ENCODE results near the gene DYNC1I1. TPM values are rescaled to one million over a fixed set of nuclear protein-coding genes. Genes with fewer than 3 reads are reported as not detected.

The DYNC1I1 gene
- total and polyA plus RNA-seq, 4 donors = 0.28 to 0.67 (median 0.39) TPM

DNA sequence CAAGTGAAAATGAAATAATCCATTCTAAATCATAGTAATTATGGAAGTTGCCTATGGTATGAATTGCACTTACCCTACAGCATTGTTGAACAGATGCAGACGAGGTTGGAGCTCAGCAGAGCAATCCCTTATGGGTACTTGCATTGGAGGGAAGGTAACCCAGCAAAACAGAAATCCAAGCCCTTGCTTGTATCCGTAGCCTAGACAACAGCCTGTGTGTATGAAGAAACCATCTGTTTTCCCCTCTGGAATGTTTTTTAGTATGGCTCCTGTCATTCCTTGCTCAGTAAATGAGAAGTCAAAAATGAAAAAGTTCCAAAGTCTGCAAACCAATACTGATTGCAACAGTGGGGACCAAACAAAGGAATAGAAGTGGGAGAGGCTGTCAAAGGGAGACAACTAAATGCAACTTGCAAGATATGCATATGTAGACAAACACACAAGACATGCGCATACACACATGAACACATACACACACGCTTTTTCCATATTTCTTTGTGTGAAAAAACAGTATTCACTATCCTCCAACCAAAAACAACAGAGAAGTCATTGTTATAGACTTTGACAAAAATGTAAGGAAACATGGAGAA is 260.8 kb downstream of the DYNC1I1 start (continued):
- TF ChIP-seq, protein P1, sequence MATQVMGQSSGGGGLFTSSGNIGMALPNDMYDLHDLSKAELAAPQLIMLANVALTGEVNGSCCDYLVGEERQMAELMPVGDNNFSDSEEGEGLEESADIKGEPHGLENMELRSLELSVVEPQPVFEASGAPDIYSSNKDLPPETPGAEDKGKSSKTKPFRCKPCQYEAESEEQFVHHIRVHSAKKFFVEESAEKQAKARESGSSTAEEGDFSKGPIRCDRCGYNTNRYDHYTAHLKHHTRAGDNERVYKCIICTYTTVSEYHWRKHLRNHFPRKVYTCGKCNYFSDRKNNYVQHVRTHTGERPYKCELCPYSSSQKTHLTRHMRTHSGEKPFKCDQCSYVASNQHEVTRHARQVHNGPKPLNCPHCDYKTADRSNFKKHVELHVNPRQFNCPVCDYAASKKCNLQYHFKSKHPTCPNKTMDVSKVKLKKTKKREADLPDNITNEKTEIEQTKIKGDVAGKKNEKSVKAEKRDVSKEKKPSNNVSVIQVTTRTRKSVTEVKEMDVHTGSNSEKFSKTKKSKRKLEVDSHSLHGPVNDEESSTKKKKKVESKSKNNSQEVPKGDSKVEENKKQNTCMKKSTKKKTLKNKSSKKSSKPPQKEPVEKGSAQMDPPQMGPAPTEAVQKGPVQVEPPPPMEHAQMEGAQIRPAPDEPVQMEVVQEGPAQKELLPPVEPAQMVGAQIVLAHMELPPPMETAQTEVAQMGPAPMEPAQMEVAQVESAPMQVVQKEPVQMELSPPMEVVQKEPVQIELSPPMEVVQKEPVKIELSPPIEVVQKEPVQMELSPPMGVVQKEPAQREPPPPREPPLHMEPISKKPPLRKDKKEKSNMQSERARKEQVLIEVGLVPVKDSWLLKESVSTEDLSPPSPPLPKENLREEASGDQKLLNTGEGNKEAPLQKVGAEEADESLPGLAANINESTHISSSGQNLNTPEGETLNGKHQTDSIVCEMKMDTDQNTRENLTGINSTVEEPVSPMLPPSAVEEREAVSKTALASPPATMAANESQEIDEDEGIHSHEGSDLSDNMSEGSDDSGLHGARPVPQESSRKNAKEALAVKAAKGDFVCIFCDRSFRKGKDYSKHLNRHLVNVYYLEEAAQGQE (IDR thresholded peaks at IDR 0.05) = no peak
- no peak for TF ChIP-seq NR2F2 (IDR thresholded peaks at IDR 0.05)
- TF ChIP-seq JUND (IDR thresholded peaks at IDR 0.05) = no peak
- no peak for TF ChIP-seq TAF1 (conservative IDR thresholded peaks at IDR 0.05)
- no peak for TF ChIP-seq HNF4A (conservative IDR thresholded peaks at IDR 0.05)
- TF ChIP-seq RAD21 (IDR thresholded peaks at IDR 0.05) = no peak
- no peak for TF ChIP-seq FOXA2 (IDR thresholded peaks at IDR 0.05)
- TF ChIP-seq FOXA1 (IDR thresholded peaks at IDR 0.05) = no peak

DNA sequence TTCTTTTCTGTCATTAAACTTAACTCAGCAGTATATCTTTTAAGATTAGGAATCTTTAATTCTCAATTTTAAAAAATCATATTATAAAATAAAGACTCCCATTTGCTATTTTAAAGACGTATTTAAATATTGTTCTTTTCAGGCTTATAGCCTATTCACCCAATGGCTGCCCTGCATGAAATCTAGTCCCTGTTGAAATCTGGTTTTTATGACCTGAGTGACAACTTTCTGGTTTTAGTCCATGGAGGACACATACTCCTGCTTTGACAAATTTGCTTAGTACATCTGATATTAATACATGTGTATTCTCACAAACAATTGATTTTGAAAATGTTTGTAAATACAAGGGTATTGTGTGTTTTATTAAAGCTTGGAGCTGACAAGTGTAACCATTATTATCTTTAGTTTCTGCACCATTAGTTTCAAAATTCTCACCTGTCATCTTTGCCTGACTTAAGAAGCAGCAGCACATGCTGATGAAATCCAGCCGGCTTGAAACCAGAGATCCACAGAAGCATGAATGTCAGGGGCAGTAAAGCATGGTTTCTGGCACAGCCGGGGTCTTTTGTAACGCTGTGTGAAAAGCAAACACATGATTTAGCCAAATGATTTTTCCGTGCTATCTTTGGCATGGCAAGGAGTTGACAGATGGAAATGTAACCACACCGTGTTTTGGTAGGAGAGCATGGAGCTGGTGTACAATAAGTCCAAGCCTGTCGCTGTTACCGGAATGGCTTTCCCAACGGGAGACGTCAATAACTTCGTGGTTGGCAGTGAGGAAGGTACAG is 262.8 kb downstream of the DYNC1I1 start:
- Histone ChIP-seq H3K27ac (ENCODE audit: low read depth in 1 of 2, low read length in 2 of 2) (no peak overlapping the region), H3K4me3 (ENCODE audit: low read depth in 1 of 3, low read length in 3 of 3) (no peak overlapping the region), H3K4me1 (ENCODE audit: control insufficient read depth in 4 of 4, insufficient read depth in 4 of 4, low read length in 3 of 4) (no peaks in the 10 kb centered on the region), H3K36me3 (ENCODE audit: control insufficient read depth in 4 of 4, insufficient read depth in 3 of 4, low read depth in 1 of 4, low read length in 3 of 4) (no peaks in the 10 kb centered on the region), H3K9me3 (ENCODE audit: control insufficient read depth in 4 of 4, low read length in 3 of 4) (no peaks in the 10 kb centered on the region), H3K27me3 (ENCODE audit: control insufficient read depth in 4 of 4, insufficient read depth in 4 of 4, low read length in 3 of 4) (peaks cover 0 to 2% (median 0%) of the 10 kb centered on the region in 4 donors), H3K9ac (ENCODE audit: low read depth in 1 of 2, low read length in 2 of 2) (no peak overlapping the region)
- DNase-seq (ENCODE audit: low spot score) = no peak
- WGBS = 75% methylated on average over 11 of the region's 11 CpGs
- TF ChIP-seq, protein P2, sequence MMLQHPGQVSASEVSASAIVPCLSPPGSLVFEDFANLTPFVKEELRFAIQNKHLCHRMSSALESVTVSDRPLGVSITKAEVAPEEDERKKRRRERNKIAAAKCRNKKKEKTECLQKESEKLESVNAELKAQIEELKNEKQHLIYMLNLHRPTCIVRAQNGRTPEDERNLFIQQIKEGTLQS (IDR thresholded peaks at IDR 0.05) = no peak
- no peak for TF ChIP-seq NR2F2 (IDR thresholded peaks at IDR 0.05)
- no peak for TF ChIP-seq HNF4A (conservative IDR thresholded peaks at IDR 0.05)
- no peak for TF ChIP-seq FOXA2 (IDR thresholded peaks at IDR 0.05)
- TF ChIP-seq, protein P3, sequence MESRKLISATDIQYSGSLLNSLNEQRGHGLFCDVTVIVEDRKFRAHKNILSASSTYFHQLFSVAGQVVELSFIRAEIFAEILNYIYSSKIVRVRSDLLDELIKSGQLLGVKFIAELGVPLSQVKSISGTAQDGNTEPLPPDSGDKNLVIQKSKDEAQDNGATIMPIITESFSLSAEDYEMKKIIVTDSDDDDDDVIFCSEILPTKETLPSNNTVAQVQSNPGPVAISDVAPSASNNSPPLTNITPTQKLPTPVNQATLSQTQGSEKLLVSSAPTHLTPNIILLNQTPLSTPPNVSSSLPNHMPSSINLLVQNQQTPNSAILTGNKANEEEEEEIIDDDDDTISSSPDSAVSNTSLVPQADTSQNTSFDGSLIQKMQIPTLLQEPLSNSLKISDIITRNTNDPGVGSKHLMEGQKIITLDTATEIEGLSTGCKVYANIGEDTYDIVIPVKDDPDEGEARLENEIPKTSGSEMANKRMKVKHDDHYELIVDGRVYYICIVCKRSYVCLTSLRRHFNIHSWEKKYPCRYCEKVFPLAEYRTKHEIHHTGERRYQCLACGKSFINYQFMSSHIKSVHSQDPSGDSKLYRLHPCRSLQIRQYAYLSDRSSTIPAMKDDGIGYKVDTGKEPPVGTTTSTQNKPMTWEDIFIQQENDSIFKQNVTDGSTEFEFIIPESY (IDR thresholded peaks at IDR 0.05) = no peak
- TF ChIP-seq SP1 (IDR thresholded peaks at IDR 0.05) = no peak

DNA sequence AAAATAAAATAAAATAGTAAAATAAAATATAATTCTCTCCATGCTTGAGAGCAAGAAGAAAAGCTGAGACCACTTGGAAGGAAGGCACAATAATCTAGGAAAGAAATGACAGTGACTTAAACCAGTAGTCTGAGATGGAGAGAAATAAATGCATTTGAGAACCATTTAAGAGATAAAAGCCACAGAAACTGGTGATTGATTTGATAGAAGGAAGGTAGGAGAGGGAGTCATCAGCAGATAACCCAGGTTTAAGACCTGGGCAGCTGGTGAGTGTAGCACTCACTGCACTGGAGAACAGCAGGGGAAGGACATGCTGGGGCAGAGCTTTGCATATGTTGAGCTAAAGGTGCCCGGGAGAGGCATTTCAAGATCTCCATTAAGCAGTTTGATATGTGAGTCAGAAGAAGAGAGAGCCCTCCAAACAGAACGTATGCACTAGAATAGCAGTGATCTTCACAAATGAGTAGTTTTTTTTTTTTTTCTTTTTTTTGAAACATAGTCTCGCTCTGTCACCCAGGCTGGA is 268.0 kb downstream of the DYNC1I1 start:
- Histone ChIP-seq H3K27me3 (ENCODE audit: control insufficient read depth in 4 of 4, insufficient read depth in 4 of 4, low read length in 3 of 4) (no peaks in the 10 kb centered on the region), H3K4me3 (ENCODE audit: low read depth in 1 of 3, low read length in 3 of 3) (no peak overlapping the region), H3K27ac (ENCODE audit: low read depth in 1 of 2, low read length in 2 of 2) (no peak overlapping the region), H3K4me1 (ENCODE audit: control insufficient read depth in 4 of 4, insufficient read depth in 4 of 4, low read length in 3 of 4) (no peaks in the 10 kb centered on the region), H3K36me3 (ENCODE audit: control insufficient read depth in 4 of 4, insufficient read depth in 3 of 4, low read depth in 1 of 4, low read length in 3 of 4) (no peaks in the 10 kb centered on the region), H3K9ac (ENCODE audit: low read depth in 1 of 2, low read length in 2 of 2) (no peak overlapping the region), H3K9me3 (ENCODE audit: control insufficient read depth in 4 of 4, low read length in 3 of 4) (no peaks in the 10 kb centered on the region)
- 83% methylated on average over 3 of the region's 3 CpGs for WGBS
- no peak for DNase-seq (ENCODE audit: low spot score)
- TF ChIP-seq, protein P4, sequence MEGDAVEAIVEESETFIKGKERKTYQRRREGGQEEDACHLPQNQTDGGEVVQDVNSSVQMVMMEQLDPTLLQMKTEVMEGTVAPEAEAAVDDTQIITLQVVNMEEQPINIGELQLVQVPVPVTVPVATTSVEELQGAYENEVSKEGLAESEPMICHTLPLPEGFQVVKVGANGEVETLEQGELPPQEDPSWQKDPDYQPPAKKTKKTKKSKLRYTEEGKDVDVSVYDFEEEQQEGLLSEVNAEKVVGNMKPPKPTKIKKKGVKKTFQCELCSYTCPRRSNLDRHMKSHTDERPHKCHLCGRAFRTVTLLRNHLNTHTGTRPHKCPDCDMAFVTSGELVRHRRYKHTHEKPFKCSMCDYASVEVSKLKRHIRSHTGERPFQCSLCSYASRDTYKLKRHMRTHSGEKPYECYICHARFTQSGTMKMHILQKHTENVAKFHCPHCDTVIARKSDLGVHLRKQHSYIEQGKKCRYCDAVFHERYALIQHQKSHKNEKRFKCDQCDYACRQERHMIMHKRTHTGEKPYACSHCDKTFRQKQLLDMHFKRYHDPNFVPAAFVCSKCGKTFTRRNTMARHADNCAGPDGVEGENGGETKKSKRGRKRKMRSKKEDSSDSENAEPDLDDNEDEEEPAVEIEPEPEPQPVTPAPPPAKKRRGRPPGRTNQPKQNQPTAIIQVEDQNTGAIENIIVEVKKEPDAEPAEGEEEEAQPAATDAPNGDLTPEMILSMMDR (IDR thresholded peaks at IDR 0.05; ENCODE audit: low read depth, low read length, missing input control) = no peak
- TF ChIP-seq HNF4A (conservative IDR thresholded peaks at IDR 0.05) = no peak
- TF ChIP-seq, protein P5, sequence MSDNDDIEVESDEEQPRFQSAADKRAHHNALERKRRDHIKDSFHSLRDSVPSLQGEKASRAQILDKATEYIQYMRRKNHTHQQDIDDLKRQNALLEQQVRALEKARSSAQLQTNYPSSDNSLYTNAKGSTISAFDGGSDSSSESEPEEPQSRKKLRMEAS (IDR thresholded peaks at IDR 0.05) = no peak
- TF ChIP-seq TAF1 (conservative IDR thresholded peaks at IDR 0.05) = no peak
- no peak for TF ChIP-seq GABPA (IDR thresholded peaks at IDR 0.05 in 1 of 2, conservative IDR thresholded peaks at IDR 0.05 in 1 of 2)
- TF ChIP-seq RXRA (IDR thresholded peaks at IDR 0.05) = no peak
- TF ChIP-seq SP1 (IDR thresholded peaks at IDR 0.05) = no peak
- TF ChIP-seq YY1 (IDR thresholded peaks at IDR 0.05) = no peak
- TF ChIP-seq, protein P1 (IDR thresholded peaks at IDR 0.05) = no peak
- TF ChIP-seq, protein P2 (IDR thresholded peaks at IDR 0.05) = no peak
